Thyroid gland (tissue), 4 donors: ENCODE measurements around the gene NRIP1.

ENCODE experiments used
- POLR2A ChIP-seq, 2 donors: fragments of 450-650 bp; IDR thresholded peaks; one replicate each; pipeline ENCODE4 v1.6.1; 2017; ENCODE audit warnings: antibody characterized with exemption in 2 of 2, mild to moderate bottlenecking in 2 of 2, moderate library complexity in 1 of 2
- TF ChIP-seq, protein P1 (sequence below), 6 experiments: fragments of 200-600 bp in 3 of 6; fragments of 450-650 bp in 3 of 6; sonication (generic) in 3 of 6; IDR thresholded peaks; one replicate each; pipeline ENCODE4 v1.5.1; 2016 to 2019; ENCODE audit warnings: antibody characterized with exemption in 6 of 6, mild to moderate bottlenecking in 2 of 6, inconsistent platforms in 1 of 6, moderate library complexity in 1 of 6

DNA sequence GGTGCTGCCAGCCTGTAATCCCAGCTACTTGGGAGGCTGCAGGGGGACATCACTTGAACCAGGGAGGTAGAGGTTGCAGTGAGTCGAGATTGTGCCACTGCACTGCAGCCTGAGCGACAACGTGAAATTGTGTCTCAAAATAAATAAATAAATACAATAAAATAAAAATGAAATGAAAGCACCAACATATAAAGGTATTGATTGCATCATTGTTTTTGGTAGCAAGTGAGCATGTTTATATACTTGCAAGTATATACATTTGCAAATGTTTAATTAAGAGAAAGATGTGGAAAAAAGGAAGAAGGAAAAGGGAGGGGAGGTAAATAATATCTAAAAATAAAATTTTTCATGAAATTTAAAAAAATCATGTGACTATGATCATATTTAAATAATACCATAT lies 32.8 kb upstream of the NRIP1 start:
- TF ChIP-seq, protein P1, sequence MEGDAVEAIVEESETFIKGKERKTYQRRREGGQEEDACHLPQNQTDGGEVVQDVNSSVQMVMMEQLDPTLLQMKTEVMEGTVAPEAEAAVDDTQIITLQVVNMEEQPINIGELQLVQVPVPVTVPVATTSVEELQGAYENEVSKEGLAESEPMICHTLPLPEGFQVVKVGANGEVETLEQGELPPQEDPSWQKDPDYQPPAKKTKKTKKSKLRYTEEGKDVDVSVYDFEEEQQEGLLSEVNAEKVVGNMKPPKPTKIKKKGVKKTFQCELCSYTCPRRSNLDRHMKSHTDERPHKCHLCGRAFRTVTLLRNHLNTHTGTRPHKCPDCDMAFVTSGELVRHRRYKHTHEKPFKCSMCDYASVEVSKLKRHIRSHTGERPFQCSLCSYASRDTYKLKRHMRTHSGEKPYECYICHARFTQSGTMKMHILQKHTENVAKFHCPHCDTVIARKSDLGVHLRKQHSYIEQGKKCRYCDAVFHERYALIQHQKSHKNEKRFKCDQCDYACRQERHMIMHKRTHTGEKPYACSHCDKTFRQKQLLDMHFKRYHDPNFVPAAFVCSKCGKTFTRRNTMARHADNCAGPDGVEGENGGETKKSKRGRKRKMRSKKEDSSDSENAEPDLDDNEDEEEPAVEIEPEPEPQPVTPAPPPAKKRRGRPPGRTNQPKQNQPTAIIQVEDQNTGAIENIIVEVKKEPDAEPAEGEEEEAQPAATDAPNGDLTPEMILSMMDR (IDR thresholded peaks at IDR 0.05) = no peak
- TF ChIP-seq POLR2A (IDR thresholded peaks at IDR 0.05) = no peak
